ENCODE results near the gene OSBPL3. TPM values are rescaled to one million over a fixed set of nuclear protein-coding genes. Genes with fewer than 3 reads are reported as not detected.

Gene OSBPL3
- total RNA-seq, 1 experiment from 2014 or later = 9.2 TPM

GRCh38 chr7:24836084-24836483 lies 143.9 kb downstream of the OSBPL3 start:
- intact Hi-C loops (cut with micrococcal nuclease; ENCODE audit: unreplicated experiment) (no loop called here), in situ Hi-C loops (cut with HindIII; ENCODE audit: low pct_unique_long_range_greater_than_20kb, low sequenced_read_pairs) (no loop called here)
- DNase-seq (ENCODE audit: low read depth, low spot score) (no peak), ATAC-seq (no peak)
- no peak overlapping the region for H3K27ac ChIP-seq (ENCODE audit: low read length)
- H3K4me1 ChIP-seq (ENCODE audit: control insufficient read depth, insufficient read depth, low read length) = no peaks in the 10 kb centered on the region
- H3K36me3 ChIP-seq (ENCODE audit: control insufficient read depth, insufficient read depth, low read length) = no peaks in the 10 kb centered on the region
- ChIA-PET CTCF (no interaction called here), POLR2A (no interaction called here)
- H3K4me3 ChIP-seq (ENCODE audit: low read depth in 2 of 2, low read length in 2 of 2) = no peak overlapping the region
- BruUV-seq (replicated peaks) = no TSS peak
- TF ChIP-seq CTCF (IDR thresholded peaks at IDR 0.05) (no peak), TCF7L2 (IDR thresholded peaks at IDR 0.05; ENCODE audit: low read depth, low read length) (no peak), REST (IDR thresholded peaks at IDR 0.05; ENCODE audit: insufficient read depth in 1 of 2, low read depth in 2 of 2, low read length in 1 of 2) (no peak)
- H3K27me3 ChIP-seq (ENCODE audit: control insufficient read depth, insufficient read depth, low read length) = no peaks in the 10 kb centered on the region
- H3K9me3 ChIP-seq (ENCODE audit: control insufficient read depth, insufficient read depth, low read depth, low read length) = no peaks in the 10 kb centered on the region

GRCh38 chr7:24835643-24836042 lies 144.3 kb downstream of the OSBPL3 start:
- ChIA-PET CTCF (no interaction called here), POLR2A (no interaction called here)
- DNase-seq (ENCODE audit: low read depth, low spot score) = no peak
- no peak overlapping the region for H3K4me3 ChIP-seq (ENCODE audit: low read depth in 2 of 2, low read length in 2 of 2)
- no peaks in the 10 kb centered on the region for H3K36me3 ChIP-seq (ENCODE audit: control insufficient read depth, insufficient read depth, low read length)
- H3K27me3 ChIP-seq (ENCODE audit: control insufficient read depth, insufficient read depth, low read length) = no peaks in the 10 kb centered on the region
- TF ChIP-seq CTCF (IDR thresholded peaks at IDR 0.05) (no peak), TCF7L2 (IDR thresholded peaks at IDR 0.05; ENCODE audit: low read depth, low read length) (no peak), REST (IDR thresholded peaks at IDR 0.05; ENCODE audit: insufficient read depth in 1 of 2, low read depth in 2 of 2, low read length in 1 of 2) (no peak), SIN3A (IDR thresholded peaks at IDR 0.05; ENCODE audit: borderline replicate concordance, insufficient read depth, low read depth, low read length) (no peak), POLR2AphosphoS5 (IDR thresholded peaks at IDR 0.05; ENCODE audit: low read depth, low read length) (no peak)
- in situ Hi-C loops (cut with HindIII; ENCODE audit: low pct_unique_long_range_greater_than_20kb, low sequenced_read_pairs) = no loop called here
- no peaks in the 10 kb centered on the region for H3K9me3 ChIP-seq (ENCODE audit: control insufficient read depth, insufficient read depth, low read depth, low read length)
- no TSS peak for BruUV-seq (replicated peaks)
- intact Hi-C loops (cut with micrococcal nuclease; ENCODE audit: unreplicated experiment) = loop anchor here (2.0 kb wide), 1 partner anchor 19 kb away; no protein-coding TSS in a partner anchor
- H3K27ac ChIP-seq (ENCODE audit: low read length) = no peak overlapping the region
- H3K4me1 ChIP-seq (ENCODE audit: control insufficient read depth, insufficient read depth, low read length) = no peaks in the 10 kb centered on the region
- ATAC-seq = no peak

All from Panc1 (cell line).